ENCODE data around the gene LMAN2.

Gene LMAN2

DNA sequence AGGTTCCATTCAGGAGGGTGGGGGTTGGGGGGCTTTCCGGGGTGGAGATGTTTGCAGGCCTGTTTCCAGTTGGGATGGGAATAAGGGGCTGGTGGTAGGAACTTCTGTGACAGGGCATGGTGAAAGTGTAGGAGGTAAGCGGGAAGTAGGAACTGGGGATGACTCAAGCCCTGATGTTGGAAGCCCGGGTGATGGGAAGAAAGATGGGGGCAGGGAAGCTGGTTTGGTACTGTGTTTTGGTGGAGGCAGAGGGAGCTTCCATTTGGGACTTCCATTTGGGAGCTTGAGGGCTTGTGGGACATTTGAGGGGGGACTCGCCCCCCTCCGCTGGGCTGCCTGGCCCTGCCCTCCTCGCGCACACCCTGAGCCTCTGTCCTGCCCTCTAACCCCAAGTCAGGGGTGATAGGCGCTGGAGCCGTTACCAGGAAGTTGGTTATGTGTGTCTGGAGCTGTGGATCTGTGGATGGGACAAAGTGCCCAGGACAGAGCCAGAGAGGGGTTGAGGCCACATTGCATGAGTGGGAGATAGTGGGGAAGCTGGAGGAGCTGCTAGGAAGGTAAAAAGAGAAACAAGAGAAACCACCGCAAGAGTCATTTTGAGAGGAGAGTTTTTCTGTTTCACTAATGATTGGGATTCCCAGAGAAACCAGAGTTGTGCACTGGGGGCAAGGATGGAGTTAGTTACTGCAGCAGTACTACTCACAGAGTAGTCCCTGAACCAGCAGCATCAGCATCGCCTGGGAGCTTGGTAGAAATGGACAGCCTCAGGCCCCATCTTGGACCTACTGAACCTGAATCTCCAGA lies 12.9 kb upstream of the LMAN2 start:
- DNase-seq: no peak
- H3K4me3 ChIP-seq (ENCODE audit: low read length): no peak overlapping the region
- no peaks in the 10 kb centered on the region for H3K9me3 ChIP-seq (replicated peaks; ENCODE audit: insufficient read depth, low read length)
- no peak overlapping the region for H2AFZ ChIP-seq (ENCODE audit: low read length)
- no peak overlapping the region for H3K9ac ChIP-seq (ENCODE audit: low read length)
- no peaks in the 10 kb centered on the region for H3K9me2 ChIP-seq (replicated peaks; ENCODE audit: insufficient read depth, low read length)
- no peaks in the 10 kb centered on the region for H3K36me3 ChIP-seq (replicated peaks; ENCODE audit: insufficient read depth, low read length)
- no peaks in the 10 kb centered on the region for H3K27me3 ChIP-seq (replicated peaks; ENCODE audit: insufficient read depth, low read length)
- H3K4me1 ChIP-seq (ENCODE audit: low read length): peaks cover 32% of the 10 kb centered on the region
- H3F3A ChIP-seq (ENCODE audit: insufficient read depth, low read length): peaks cover 17% of the 10 kb centered on the region; the same call in 1 of the 2 replicates
- no peak overlapping the region for H3K4me2 ChIP-seq (ENCODE audit: low read depth, low read length)
- no peak overlapping the region for H3K27ac ChIP-seq (ENCODE audit: low read length)
- 0 out of 2 replicates have a peak, but pooled peaks cover 6% of the 10 kb centered on the region for H4K20me1 ChIP-seq (ENCODE audit: insufficient read depth, low read length)
- H3K79me2 ChIP-seq (ENCODE audit: low read length): peaks cover 39% of the 10 kb centered on the region
- TF ChIP-seq EZH2 (optimal IDR thresholded peaks at IDR 0.05; ENCODE audit: low read depth, low read length) (no peak), EZH2phosphoT487 (IDR thresholded peaks at IDR 0.05; ENCODE audit: low read length) (no peak), CTCF (IDR thresholded peaks at IDR 0.05; ENCODE audit: low read length) (no peak)

GRCh38 chr5:177363565-177363964 lies 12.1 kb upstream of the LMAN2 start:
- peak overlapping the region; percentile 61; the same call in 1 of the 2 replicates for H3K4me3 ChIP-seq (ENCODE audit: low read length)
- H3K9ac ChIP-seq (ENCODE audit: low read length): no peak overlapping the region
- no peaks in the 10 kb centered on the region for H3K27me3 ChIP-seq (replicated peaks; ENCODE audit: insufficient read depth, low read length)
- peaks cover 34% of the 10 kb centered on the region for H3K4me1 ChIP-seq (ENCODE audit: low read length)
- no peaks in the 10 kb centered on the region for H3K9me3 ChIP-seq (replicated peaks; ENCODE audit: insufficient read depth, low read length)
- H2AFZ ChIP-seq (ENCODE audit: low read length): no peak overlapping the region
- H3K27ac ChIP-seq (ENCODE audit: low read length): no peak overlapping the region
- H3K4me2 ChIP-seq (ENCODE audit: low read depth, low read length): peak overlapping the region; percentile 97
- no peaks in the 10 kb centered on the region for H3K36me3 ChIP-seq (replicated peaks; ENCODE audit: insufficient read depth, low read length)
- TF ChIP-seq CTCF (IDR thresholded peaks at IDR 0.05; ENCODE audit: low read length) (no peak), EZH2 (optimal IDR thresholded peaks at IDR 0.05; ENCODE audit: low read depth, low read length) (no peak), EZH2phosphoT487 (IDR thresholded peaks at IDR 0.05; ENCODE audit: low read length) (no peak)
- DNase-seq: no peak
- H3F3A ChIP-seq (ENCODE audit: insufficient read depth, low read length): peaks cover 14% of the 10 kb centered on the region; the same call in 1 of the 2 replicates
- H3K9me2 ChIP-seq (replicated peaks; ENCODE audit: insufficient read depth, low read length): no peaks in the 10 kb centered on the region
- 0 out of 2 replicates have a peak, but pooled peaks cover 6% of the 10 kb centered on the region for H4K20me1 ChIP-seq (ENCODE audit: insufficient read depth, low read length)
- H3K79me2 ChIP-seq (ENCODE audit: low read length): peaks cover 47% of the 10 kb centered on the region

DNA sequence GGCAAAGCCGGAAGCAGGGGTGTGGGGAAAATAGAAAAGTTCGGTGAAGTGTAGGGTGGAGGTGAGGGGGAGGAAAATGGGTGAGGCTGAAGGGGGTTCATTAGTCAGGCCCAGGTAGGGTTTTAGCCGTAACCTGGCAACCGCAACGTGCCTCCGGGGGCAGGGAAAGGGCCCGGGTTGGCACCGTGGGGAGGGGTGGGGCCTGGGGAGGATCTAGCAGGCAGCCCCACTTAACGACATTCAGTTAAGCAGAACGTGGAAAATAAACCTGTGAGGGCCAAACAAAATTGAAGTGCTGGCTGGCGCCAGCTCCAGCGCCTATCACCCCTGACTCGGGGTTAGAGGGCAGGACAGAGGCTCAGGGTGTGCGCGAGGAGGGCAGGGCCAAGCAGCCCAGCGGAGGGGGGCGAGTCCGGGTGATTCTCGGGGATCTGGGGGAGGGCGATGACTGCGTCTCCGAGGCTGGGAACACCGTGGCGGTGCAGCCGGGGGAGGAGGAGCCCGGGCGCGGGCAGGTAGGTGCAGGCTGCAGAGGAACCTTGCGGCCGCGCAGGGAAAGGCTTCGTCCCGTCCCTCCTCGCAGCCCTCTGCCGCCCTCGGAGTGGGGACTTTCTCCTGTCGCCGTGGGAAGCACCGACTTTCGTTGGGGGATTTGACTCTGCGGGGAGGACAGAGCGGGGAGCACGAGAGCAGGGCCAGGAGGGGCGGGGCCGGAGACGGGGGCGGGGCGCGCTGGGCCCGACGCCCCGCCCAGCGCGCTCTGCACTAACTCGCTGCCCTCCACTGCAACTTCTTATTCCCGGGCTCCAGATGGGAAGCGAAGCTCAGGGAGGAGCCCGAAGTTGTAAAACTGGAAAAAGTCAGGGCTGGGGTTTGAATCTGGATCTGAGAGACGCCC lies 11.4 kb upstream of the LMAN2 start:
- Histone ChIP-seq H3F3A (ENCODE audit: insufficient read depth, low read length) (peaks cover 14% of the 10 kb centered on the region; the same call in 1 of the 2 replicates), H3K27me3 (replicated peaks; ENCODE audit: insufficient read depth, low read length) (no peaks in the 10 kb centered on the region), H3K9me2 (replicated peaks; ENCODE audit: insufficient read depth, low read length) (no peaks in the 10 kb centered on the region), H3K27ac (ENCODE audit: low read length) (peak overlapping the region; percentile 26; the same call in 1 of the 2 replicates), H3K9me3 (replicated peaks; ENCODE audit: insufficient read depth, low read length) (no peaks in the 10 kb centered on the region), H3K79me2 (ENCODE audit: low read length) (peaks cover 54% of the 10 kb centered on the region), H3K9ac (ENCODE audit: low read length) (peak overlapping the region; percentile 24; the same call in 1 of the 2 replicates), H3K4me2 (ENCODE audit: low read depth, low read length) (peak overlapping the region; percentile 97), H3K4me3 (ENCODE audit: low read length) (peak overlapping the region; percentile 61), H2AFZ (ENCODE audit: low read length) (peak overlapping the region; percentile 46; the same call in 1 of the 2 replicates), H4K20me1 (ENCODE audit: insufficient read depth, low read length) (0 out of 2 replicates have a peak, but pooled peaks cover 6% of the 10 kb centered on the region), H3K36me3 (replicated peaks; ENCODE audit: insufficient read depth, low read length) (no peaks in the 10 kb centered on the region), H3K4me1 (ENCODE audit: low read length) (peaks cover 35% of the 10 kb centered on the region)
- DNase-seq: peak; percentile 57
- TF ChIP-seq EZH2phosphoT487 (IDR thresholded peaks at IDR 0.05; ENCODE audit: low read length) (no peak), EZH2 (optimal IDR thresholded peaks at IDR 0.05; ENCODE audit: low read depth, low read length) (no peak), CTCF (IDR thresholded peaks at IDR 0.05; ENCODE audit: low read length) (no peak)
